ENCODE results near the gene USP22. TPM values are rescaled to one million over a fixed set of nuclear protein-coding genes. Genes with fewer than 3 reads are reported as not detected.
"Not testable (repeated sequence)": the region's sequence is repeated elsewhere in the genome, so short reads cannot be mapped to it uniquely, and the experiment has no call there.

Gene USP22
- 10 to 100 TPM; 25.5 to 96.4 (median 48.3) TPM for polyA plus RNA-seq
- long read RNA-seq, donor 1, result 0 reads
- long read RNA-seq, donor 2, full-length matches to known transcripts, result 6 of 6 reads
- long read RNA-seq, donor 2, partial matches to known transcripts, result 0 of 6 reads
- long read RNA-seq, donor 2, other reads (novel, unspliced or antisense), result 0 of 6 reads
- long read RNA-seq, donor 3, full-length matches to known transcripts, result 7 of 17 reads
- long read RNA-seq, donor 3, partial matches to known transcripts, result 10 of 17 reads
- long read RNA-seq, donor 3, other reads (novel, unspliced or antisense), result 0 of 17 reads
- long read RNA-seq, donor 4, result 0 reads
- long read RNA-seq, donor 5, full-length matches to known transcripts, result 2 of 2 reads
- long read RNA-seq, donor 5, partial matches to known transcripts, result 0 of 2 reads
- long read RNA-seq, donor 5, other reads (novel, unspliced or antisense), result 0 of 2 reads
- long read RNA-seq, donor 6, full-length matches to known transcripts, result 12 of 12 reads
- long read RNA-seq, donor 6, partial matches to known transcripts, result 0 of 12 reads
- long read RNA-seq, donor 6, other reads (novel, unspliced or antisense), result 0 of 12 reads
- long read RNA-seq, donor 7, full-length matches to known transcripts, result 47 of 47 reads
- long read RNA-seq, donor 7, partial matches to known transcripts, result 0 of 47 reads
- long read RNA-seq, donor 7, other reads (novel, unspliced or antisense), result 0 of 47 reads
- long read RNA-seq, donor 8, full-length matches to known transcripts, result 2 of 2 reads
- long read RNA-seq, donor 8, partial matches to known transcripts, result 0 of 2 reads
- long read RNA-seq, donor 8, other reads (novel, unspliced or antisense), result 0 of 2 reads
- long read RNA-seq, donor 9, full-length matches to known transcripts, result 1 of 1 reads
- long read RNA-seq, donor 9, partial matches to known transcripts, result 0 of 1 reads
- long read RNA-seq, donor 9, other reads (novel, unspliced or antisense), result 0 of 1 reads
- long read RNA-seq, donor 10, full-length matches to known transcripts, result 27 of 32 reads
- long read RNA-seq, donor 10, partial matches to known transcripts, result 5 of 32 reads
- long read RNA-seq, donor 10, other reads (novel, unspliced or antisense), result 0 of 32 reads

DNA sequence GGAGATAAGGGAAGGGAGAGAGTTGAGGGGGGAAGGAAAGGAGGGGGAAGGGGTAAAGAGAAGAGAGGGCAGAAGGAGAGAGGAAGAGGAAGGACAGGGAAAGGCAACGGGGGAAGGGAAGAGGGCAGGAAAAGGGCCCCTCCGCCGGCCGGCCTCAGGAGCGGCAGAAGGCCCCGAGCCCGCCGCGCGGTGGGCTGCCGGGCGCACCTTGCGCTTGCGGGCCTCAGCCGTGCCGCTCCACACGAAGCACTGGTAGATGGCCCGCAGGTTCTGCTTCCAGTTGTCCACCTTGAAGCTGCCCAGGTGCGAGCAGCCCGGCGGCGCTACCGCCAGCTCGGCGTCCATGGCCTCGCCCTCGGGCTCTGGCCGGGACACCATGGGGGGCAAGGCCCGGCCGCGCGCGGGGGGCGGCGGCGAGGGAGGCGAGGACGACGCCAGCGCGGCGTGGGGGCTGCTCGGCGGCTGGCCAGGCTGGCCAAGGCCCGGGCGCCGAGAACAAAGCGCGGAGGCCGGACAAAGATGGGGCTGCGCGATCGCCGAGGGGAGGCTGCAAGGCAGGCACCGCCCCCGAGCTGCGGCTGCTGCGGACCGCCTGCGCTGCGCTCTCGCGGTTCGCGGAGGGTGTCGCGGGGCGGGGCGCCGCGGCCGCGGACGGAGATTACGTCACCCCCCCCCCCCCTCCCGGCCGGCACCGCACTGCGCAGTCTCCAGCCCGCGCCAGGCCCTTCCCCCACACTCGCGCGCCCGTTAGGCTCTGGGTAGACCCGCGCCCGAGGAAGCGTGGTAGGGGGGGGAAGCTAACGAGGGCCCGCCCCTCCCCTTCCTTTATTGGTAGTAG is at the start of gene USP22:
TSS of gene USP22 (minus strand) at position 554 of the 838 bp plus-strand sequence. CDS start at position 378, 176 bp downstream.
- H3K27ac ChIP-seq (ENCODE audit: low read depth in 1 of 3, low read length in 2 of 3), result peak within 1 kb of the TSS; percentile 98 to 100 (median 100)
- H3K36me3 ChIP-seq (ENCODE audit: control insufficient read depth in 3 of 3, insufficient read depth in 2 of 3, low read depth in 1 of 3, low read length in 3 of 3), result peaks cover 0 to 16% (median 2%) of the 10 kb centered on the region in 3 donors
- peaks cover 4 to 10% (median 7%) of the 10 kb centered on the region in 3 donors for H3K4me1 ChIP-seq (ENCODE audit: control insufficient read depth in 3 of 3, insufficient read depth in 2 of 3, low read depth in 1 of 3, low read length in 2 of 3)
- DNase-seq (peak in 1 of 2 donors; percentile 96), FAIRE-seq (no peak)
- 0 to 1% (median 0%) methylated on average over 40 to 91 of the region's 91 CpGs for WGBS, 3 donors
- no peaks in the 10 kb centered on the region for H3K27me3 ChIP-seq (ENCODE audit: control insufficient read depth in 3 of 3, insufficient read depth in 3 of 3, low read length in 3 of 3)
- peak within 1 kb of the TSS; percentile 75 to 99 (median 97) for H3K4me3 ChIP-seq (ENCODE audit: low read depth in 1 of 3, low read length in 3 of 3)
- no peaks in the 10 kb centered on the region for H3K9me3 ChIP-seq (ENCODE audit: control insufficient read depth in 2 of 2, insufficient read depth in 1 of 2, low read depth in 1 of 2, low read length in 1 of 2)

DNA sequence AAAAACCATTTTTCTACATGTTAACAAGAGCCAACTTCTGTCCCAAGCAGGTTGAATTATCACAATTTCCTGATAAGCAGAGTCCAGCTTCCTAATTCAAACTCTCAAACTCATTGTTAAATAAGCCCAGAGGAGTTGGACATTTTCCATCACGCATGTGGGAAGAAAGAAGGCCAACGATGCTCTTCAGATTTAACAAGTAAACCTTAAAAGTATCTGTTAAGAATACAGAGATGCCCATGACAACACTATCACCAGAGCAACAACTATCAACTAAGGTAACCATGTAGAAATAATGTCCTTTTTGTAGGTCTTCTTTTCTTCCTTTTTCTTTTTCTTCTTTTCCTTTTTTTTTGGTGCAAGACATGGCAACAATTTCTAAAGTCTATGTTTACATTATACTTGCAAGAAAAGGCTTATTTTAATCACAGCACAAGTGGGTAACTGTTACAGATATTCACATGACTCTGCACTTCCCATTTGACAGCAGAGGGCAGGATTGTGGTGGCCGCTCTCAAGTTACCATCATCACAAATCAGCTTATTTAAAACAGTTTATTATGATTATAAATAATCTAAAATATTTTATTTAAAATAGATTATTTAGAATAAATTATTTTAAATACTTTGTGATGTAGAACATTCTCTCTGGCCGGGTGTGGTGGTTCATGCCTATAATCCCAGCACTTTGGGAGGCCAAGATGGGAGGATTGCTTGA is 48.2 kb upstream of the USP22 start:
- no peak for DNase-seq
- no peak overlapping the region for H3K27ac ChIP-seq (ENCODE audit: low read depth in 1 of 3, low read length in 2 of 3)
- H3K9me3 ChIP-seq (ENCODE audit: control insufficient read depth in 2 of 2, insufficient read depth in 1 of 2, low read depth in 1 of 2, low read length in 1 of 2), result no peaks in the 10 kb centered on the region
- H3K4me3 ChIP-seq (ENCODE audit: low read depth in 1 of 3, low read length in 3 of 3), result no peak overlapping the region
- FAIRE-seq, result no peak
- 68 to 83% (median 73%) methylated on average over 4 of the region's 4 CpGs for WGBS, 3 donors
- no peaks in the 10 kb centered on the region for H3K36me3 ChIP-seq (ENCODE audit: control insufficient read depth in 3 of 3, insufficient read depth in 2 of 3, low read depth in 1 of 3, low read length in 3 of 3)
- H3K27me3 ChIP-seq (ENCODE audit: control insufficient read depth in 3 of 3, insufficient read depth in 3 of 3, low read length in 3 of 3), result no peaks in the 10 kb centered on the region
- peaks cover 0 to 3% (median 0%) of the 10 kb centered on the region in 3 donors for H3K4me1 ChIP-seq (ENCODE audit: control insufficient read depth in 3 of 3, insufficient read depth in 2 of 3, low read depth in 1 of 3, low read length in 2 of 3)

DNA sequence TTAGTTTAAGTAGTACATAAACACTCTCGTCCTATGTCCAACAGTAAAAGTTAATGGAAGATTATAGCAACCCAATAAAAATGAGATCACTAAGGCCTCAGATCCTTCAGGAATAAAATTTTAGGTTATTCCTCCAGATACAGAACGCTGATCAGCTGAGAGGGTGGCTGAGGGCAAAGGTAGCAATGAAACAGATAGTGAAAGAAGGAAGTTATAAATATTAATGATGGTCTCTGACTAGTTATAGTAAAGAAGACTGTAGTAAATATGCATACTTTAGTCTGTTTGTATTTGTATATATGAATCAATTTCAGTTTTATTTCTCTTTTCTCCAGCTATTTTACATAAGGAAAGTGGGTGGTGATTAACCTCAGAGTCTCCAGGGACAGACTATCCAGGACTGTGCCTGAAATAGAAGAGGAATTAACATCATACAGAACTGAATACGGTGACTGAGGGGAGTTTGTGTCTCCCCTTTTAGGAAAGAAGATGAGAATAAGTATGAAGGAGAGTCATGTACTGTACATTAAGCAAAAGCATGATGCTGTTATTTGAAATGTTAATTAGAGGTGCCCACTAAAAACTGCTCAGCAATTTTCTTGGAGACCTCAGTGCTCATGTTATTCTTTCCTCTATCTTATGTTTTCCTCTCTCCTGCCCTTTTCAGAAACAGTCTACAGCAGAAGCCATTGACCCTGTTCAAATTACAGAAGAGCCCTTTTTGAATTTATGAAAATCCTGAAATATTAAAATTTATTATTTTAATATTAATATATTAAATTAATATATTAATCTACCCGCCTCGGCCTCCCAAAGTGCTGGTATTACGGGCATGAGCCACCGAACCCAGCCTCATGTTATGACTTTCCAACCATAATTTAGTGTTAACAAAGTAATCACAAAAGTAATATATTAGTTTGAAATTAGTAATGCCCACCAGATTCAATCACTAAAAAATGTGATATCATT is 47.4 kb upstream of the USP22 start:
- no peaks in the 10 kb centered on the region for H3K27me3 ChIP-seq (ENCODE audit: control insufficient read depth in 3 of 3, insufficient read depth in 3 of 3, low read length in 3 of 3)
- WGBS, 3 donors, result 56 to 72% (median 71%) methylated on average over 7 of the region's 7 CpGs
- FAIRE-seq, result no peak
- H3K4me1 ChIP-seq (ENCODE audit: control insufficient read depth in 3 of 3, insufficient read depth in 2 of 3, low read depth in 1 of 3, low read length in 2 of 3), result peaks cover 0 to 3% (median 0%) of the 10 kb centered on the region in 3 donors
- peak; percentile 72 to 75 for DNase-seq
- H3K9me3 ChIP-seq (ENCODE audit: control insufficient read depth in 2 of 2, insufficient read depth in 1 of 2, low read depth in 1 of 2, low read length in 1 of 2), result no peaks in the 10 kb centered on the region
- H3K36me3 ChIP-seq (ENCODE audit: control insufficient read depth in 3 of 3, insufficient read depth in 2 of 3, low read depth in 1 of 3, low read length in 3 of 3), result no peaks in the 10 kb centered on the region
- H3K4me3 ChIP-seq (ENCODE audit: low read depth in 1 of 3, low read length in 3 of 3), result no peak overlapping the region
- H3K27ac ChIP-seq (ENCODE audit: low read depth in 1 of 3, low read length in 2 of 3), result peak overlapping the region in 2 of 3 donors; percentile 22 to 23

DNA sequence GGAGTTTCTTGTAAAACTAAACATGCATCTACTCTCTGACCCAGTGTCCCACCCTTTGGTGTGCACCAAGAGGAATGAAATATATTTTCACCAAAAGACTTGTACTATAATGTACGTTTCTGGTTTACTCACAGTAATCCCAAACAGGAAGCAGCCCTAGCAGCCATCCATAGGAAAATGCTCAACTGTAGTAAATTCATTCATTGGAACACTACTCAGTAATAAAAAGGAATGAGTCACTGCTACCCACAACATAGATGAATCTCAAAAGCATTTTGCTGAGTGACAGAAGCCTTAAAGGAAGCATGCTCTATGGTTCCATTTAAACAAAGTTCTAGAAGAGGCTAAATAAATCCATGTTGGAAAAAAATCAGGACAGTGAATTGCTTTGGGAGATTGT is 46.3 kb upstream of the USP22 start:
- 32 to 46% (median 39%) methylated on average over 1 of the region's 1 CpG for WGBS, 3 donors
- no peak for FAIRE-seq
- no peaks in the 10 kb centered on the region for H3K9me3 ChIP-seq (ENCODE audit: control insufficient read depth in 2 of 2, insufficient read depth in 1 of 2, low read depth in 1 of 2, low read length in 1 of 2)
- H3K4me3 ChIP-seq (ENCODE audit: low read depth in 1 of 3, low read length in 3 of 3), result no peak overlapping the region
- DNase-seq, result peak in 1 of 2 donors; percentile 36
- peaks cover 0 to 3% (median 0%) of the 10 kb centered on the region in 3 donors for H3K4me1 ChIP-seq (ENCODE audit: control insufficient read depth in 3 of 3, insufficient read depth in 2 of 3, low read depth in 1 of 3, low read length in 2 of 3)
- no peaks in the 10 kb centered on the region for H3K36me3 ChIP-seq (ENCODE audit: control insufficient read depth in 3 of 3, insufficient read depth in 2 of 3, low read depth in 1 of 3, low read length in 3 of 3)
- no peaks in the 10 kb centered on the region for H3K27me3 ChIP-seq (ENCODE audit: control insufficient read depth in 3 of 3, insufficient read depth in 3 of 3, low read length in 3 of 3)
- no peak overlapping the region for H3K27ac ChIP-seq (ENCODE audit: low read depth in 1 of 3, low read length in 2 of 3)

DNA sequence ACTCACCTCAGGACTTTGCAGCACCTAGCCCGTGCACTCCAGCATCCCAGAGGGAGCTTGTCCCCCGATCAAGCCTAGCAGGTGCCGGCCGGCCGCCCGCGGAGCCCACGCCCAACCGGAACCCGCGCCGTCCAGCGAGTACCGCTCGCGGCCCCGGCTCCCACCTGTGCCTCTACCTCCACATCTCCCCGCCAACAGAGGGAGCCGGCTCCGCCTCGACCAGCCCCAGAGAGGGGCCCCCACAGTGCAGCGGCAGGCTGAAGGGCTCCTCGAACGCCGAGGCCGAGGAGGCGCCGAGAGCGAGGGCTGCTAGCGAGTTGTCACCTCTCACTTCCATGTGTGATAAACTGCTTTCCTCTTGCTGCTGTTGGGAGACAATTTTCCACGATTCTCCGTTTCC is 42.9 kb upstream of the USP22 start:
- no peak for DNase-seq
- Histone ChIP-seq H3K9me3 (ENCODE audit: control insufficient read depth in 2 of 2, insufficient read depth in 1 of 2, low read depth in 1 of 2, low read length in 1 of 2) (no peaks in the 10 kb centered on the region), H3K4me1 (ENCODE audit: control insufficient read depth in 3 of 3, insufficient read depth in 2 of 3, low read depth in 1 of 3, low read length in 2 of 3) (peaks cover 0 to 3% (median 0%) of the 10 kb centered on the region in 3 donors), H3K4me3 (ENCODE audit: low read depth in 1 of 3, low read length in 3 of 3) (no peak overlapping the region), H3K36me3 (ENCODE audit: control insufficient read depth in 3 of 3, insufficient read depth in 2 of 3, low read depth in 1 of 3, low read length in 3 of 3) (no peaks in the 10 kb centered on the region), H3K27ac (ENCODE audit: low read depth in 1 of 3, low read length in 2 of 3) (no peak overlapping the region), H3K27me3 (ENCODE audit: control insufficient read depth in 3 of 3, insufficient read depth in 3 of 3, low read length in 3 of 3) (no peaks in the 10 kb centered on the region)
- 85 to 92% (median 91%) methylated on average over 32 of the region's 32 CpGs for WGBS, 3 donors
- no peak for FAIRE-seq

DNA sequence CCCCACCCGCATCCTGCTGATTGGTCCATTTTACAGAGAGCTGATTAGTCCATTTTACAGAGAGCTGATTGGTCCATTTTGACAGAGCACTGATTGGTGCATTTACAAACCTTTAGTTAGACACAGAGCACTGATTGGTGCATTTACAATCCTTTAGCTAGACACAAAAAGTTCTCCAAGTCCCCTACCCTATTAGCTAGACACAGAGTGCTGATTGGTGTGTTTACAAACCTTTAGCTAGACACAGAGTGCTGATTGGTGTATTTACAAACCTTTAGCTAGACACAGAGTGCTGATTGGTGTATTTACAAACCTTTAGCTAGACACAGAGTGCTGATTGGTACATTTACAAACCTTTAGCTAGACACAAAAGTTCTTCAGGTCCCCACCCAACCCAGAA is 42.5 kb upstream of the USP22 start:
- H3K27ac ChIP-seq (ENCODE audit: low read depth in 1 of 3, low read length in 2 of 3); H3K9me3 ChIP-seq (ENCODE audit: control insufficient read depth in 2 of 2, insufficient read depth in 1 of 2, low read depth in 1 of 2, low read length in 1 of 2); H3K36me3 ChIP-seq (ENCODE audit: control insufficient read depth in 3 of 3, insufficient read depth in 2 of 3, low read depth in 1 of 3, low read length in 3 of 3); H3K4me1 ChIP-seq (ENCODE audit: control insufficient read depth in 3 of 3, insufficient read depth in 2 of 3, low read depth in 1 of 3, low read length in 2 of 3); FAIRE-seq; DNase-seq; H3K4me3 ChIP-seq (ENCODE audit: low read depth in 1 of 3, low read length in 3 of 3); H3K27me3 ChIP-seq (ENCODE audit: control insufficient read depth in 3 of 3, insufficient read depth in 3 of 3, low read length in 3 of 3): not testable (repeated sequence)
- WGBS, 3 donors, result 94 to 100% (median 100%) methylated on average over 1 of the region's 1 CpG

DNA sequence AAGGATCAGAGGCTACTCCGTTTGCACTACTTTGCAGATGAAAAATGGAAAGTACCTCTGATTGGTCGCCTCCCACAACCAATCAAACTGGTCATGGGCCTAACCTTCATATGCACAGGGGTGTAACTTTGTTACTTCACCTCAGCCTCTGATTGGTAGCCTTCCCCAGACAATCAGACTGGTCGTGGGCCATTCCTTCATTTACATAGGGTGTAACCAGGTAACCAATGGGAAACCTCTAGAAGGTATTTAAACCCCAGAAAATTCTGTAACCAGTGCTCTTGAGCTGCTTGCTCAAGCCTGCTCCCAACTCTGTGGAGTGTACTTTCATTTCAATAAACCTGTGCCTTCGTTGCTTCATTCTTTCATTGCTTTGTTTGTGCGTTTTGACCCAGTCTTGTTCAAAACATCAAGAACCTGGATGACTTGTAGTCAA is 39.2 kb upstream of the USP22 start:
- no peaks in the 10 kb centered on the region for H3K27me3 ChIP-seq (ENCODE audit: control insufficient read depth in 3 of 3, insufficient read depth in 3 of 3, low read length in 3 of 3)
- no peaks in the 10 kb centered on the region for H3K9me3 ChIP-seq (ENCODE audit: control insufficient read depth in 2 of 2, insufficient read depth in 1 of 2, low read depth in 1 of 2, low read length in 1 of 2)
- H3K36me3 ChIP-seq (ENCODE audit: control insufficient read depth in 3 of 3, insufficient read depth in 2 of 3, low read depth in 1 of 3, low read length in 3 of 3), result no peaks in the 10 kb centered on the region
- FAIRE-seq (no peak), DNase-seq (no peak)
- no peak overlapping the region for H3K4me3 ChIP-seq (ENCODE audit: low read depth in 1 of 3, low read length in 3 of 3)
- 73 to 81% (median 75%) methylated on average over 5 of the region's 5 CpGs for WGBS, 3 donors
- no peaks in the 10 kb centered on the region for H3K4me1 ChIP-seq (ENCODE audit: control insufficient read depth in 3 of 3, insufficient read depth in 2 of 3, low read depth in 1 of 3, low read length in 2 of 3)
- no peak overlapping the region for H3K27ac ChIP-seq (ENCODE audit: low read depth in 1 of 3, low read length in 2 of 3)
